NK-92 (cell line): ENCODE results near the gene KCNG1.

Experiments
- DNase-seq: peaks from one replicate; lab custom pipeline; 2025; ENCODE audit not compliant: unreplicated experiment; lab: John Stamatoyannopoulos, UW

KCNG1 gene

DNA sequence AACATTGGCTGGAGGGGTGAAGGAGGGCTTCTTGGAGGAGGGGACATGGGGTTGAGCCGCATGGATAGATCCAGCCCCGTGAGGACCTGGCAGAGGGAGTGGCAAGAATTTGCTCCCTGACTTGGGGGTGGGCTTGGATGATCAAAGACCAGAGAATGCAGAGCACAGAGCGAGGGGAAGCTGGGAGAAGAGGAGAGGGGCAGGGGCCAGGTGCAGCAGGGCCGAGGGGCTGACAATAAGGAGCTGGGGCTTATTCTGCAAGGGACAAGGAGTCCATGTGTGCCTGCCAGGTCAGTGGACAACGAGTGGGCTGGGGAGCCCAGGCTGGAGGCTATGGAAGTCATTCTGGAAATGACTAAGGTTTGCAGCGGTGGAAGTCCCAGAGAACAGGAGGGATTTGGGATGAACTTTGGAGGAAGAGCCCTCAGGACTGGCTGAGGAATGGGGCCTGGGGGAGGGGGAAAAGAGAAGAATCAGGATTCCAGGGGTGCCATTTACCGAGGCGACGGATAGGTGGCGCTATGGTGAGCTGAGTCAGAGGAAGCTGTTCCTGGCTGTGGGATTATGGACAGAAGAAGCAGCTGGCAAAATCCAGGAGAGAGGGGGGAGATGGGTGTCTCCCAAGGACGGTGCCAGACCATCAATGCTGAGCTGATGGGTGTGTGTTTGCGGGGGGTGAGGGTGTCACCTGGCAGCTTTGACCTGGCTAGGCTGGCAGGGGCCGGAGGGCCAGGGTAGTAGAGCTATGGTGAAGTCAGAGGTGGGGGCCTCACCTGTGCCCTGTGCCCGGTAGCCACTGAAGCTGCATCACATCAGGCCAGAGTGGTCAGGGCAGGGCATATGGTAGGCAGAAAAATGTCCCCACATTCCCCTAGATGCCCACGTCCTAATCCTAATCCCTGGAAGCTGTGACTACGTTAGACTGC is 7.8 kb downstream of the KCNG1 start:
- no peak for DNase-seq

DNA sequence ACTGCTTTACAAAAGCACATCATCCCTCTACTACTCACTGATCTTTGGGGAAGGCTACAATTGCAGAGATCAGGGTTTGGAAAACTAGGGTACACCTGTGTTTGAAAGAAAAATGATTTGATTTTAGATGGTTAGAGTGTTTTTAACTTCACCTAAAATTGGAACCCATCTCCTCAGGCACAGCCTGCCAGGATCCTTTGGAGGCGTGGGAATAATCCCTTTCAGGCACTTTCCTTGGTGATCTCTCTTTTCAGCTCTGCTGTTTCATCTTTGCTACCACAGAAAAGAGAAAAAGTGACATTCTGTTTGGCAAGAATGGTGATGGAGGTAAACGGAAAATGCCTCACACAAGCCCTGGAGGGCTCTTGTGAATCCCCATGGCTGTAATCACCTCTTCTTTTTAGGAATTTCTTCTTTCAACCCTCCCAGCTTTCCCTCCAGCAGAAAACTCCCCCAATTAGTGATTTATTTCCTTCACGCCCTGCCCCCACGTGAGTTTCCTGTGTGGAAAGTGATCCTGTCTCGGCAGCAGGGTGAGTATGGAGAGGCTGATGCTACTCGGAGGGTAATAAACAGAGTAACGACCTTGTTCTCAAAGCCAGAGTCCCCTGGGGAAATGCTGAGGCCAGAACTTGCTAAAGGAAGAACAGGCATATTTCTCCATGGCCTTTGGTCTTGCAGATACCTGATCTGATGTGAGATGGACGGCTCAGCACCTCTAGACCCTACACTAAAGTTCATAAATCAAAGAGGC is 9.2 kb downstream of the KCNG1 start:
- no peak for DNase-seq

DNA sequence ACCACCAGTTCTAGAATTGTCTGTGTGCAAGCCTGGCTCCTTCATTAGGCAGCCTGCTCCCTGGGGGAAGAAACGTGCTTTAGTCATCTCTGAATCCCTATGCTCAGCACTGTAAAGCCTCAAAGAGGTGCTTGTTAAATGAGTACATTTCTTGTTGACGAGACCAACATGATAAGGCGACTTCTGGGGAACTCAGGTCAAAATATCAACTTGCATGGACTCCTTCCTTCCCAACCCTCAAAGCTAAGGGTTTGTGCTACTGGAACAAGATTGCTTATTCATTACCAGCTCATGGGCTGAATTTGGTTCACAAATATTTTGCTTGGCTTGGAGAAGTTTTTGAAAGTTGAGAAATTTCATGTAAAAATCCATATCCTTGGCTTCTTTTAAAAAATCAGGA is 10.6 kb downstream of the KCNG1 start:
- no peak for DNase-seq

DNA sequence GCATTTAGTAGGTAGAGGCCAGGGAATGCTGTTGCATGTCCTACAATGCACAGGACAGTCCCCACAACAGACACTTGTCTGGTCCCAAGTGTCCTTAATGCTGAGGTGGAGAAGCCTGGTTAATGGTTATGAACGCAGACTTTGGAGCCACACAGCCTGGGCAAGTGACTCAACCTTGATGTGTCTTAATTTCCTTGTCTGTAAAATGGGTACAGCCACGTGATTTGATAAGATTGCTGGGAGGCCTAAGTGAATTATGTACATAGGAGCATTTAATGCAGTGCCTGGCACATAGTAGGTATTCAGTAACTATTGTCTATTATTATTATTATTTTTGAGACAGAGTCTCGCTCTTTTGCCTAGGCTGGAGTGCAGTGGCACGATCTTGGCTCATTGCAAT is 11.4 kb downstream of the KCNG1 start:
- no peak for DNase-seq

DNA sequence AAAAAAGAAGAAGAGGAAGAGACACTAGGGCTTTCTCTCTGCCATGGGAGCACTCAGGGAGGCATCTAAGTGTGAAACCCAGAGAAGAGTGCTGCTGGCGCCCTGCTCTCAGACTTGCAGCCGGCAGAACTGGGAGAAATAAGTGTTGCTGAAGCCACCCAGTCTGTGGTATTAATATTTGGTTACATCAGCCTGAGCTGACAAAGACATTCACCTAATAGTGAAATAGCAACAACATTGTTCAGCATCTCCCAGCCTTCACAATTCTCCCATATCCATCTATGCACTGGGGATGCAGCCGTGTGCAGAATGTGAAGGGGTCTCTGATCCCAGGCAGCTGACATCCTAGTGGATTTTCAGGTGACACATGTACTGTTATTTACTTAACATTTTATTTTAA is 12.0 kb downstream of the KCNG1 start:
- DNase-seq = no peak

DNA sequence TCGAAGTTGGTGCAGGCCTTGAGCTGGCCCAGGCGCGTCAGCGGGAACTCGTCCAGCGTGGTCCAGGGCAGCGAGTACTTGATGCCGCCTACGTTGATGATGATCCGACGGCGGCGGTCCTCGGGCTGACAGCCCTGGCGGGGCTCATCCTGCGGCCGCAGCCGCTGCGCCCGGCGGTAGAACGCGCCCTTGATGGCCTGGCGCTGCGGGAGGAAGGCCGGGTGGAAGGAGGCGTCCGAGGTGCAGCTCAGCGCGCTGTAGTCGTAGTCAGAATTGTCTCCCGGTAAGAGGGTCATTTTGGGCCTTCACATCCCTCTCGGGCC is 12.9 kb downstream of the KCNG1 start:
- no peak for DNase-seq

DNA sequence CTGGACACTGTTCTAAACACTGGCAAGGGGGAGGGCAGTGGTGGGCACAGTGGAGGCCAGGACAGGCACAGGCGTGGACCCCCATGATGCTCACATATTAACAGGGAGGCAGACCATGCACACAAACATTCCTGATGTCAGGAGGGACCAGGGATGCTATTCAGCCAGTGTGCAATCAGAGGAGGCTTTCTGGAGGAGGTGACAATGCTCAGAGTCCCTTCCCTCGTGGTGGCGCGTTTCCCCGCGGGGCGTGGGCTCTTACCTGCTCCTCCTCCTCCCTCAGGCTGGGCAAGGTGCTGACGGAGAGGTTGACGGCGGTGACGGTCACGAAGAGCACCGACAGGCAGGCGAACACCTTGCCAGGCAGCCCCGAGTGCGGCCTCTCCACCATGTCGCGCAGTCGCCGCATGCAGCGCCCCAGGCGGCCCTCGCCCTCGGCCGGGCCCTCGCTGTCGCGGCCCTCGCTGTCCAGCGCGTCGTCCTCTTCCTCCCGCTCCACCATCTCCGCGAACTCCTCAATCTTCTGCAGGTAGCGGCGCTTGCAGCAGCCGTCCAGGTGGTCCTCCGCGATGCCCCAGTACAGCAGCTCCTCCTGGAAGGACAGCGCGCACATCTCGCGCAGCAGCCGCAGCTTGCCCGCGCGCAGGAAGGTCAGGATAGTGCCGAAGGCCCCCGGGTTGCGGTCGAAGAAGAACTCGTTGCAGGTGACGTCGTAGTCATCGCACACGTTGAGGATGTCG is 13.4 kb downstream of the KCNG1 start:
- no peak for DNase-seq

DNA sequence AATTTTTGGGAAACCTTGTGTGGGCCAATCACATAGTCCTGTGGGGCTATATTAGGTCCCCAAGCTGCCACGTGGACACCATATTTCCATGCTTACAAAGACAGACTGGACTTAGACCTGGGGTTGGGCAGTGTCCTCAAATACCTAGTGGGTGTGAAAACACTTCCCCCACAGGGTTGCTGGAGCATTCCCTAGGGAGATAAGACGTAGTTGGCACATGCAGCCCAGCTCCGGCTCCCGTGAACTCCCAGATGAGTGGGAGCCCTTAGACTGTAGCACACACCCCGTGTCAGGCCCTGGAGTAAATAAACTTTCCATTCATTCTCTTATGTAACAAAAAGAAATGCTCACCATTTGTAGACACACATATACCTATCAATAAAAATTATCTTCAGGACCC is 14.2 kb downstream of the KCNG1 start:
- no peak for DNase-seq

DNA sequence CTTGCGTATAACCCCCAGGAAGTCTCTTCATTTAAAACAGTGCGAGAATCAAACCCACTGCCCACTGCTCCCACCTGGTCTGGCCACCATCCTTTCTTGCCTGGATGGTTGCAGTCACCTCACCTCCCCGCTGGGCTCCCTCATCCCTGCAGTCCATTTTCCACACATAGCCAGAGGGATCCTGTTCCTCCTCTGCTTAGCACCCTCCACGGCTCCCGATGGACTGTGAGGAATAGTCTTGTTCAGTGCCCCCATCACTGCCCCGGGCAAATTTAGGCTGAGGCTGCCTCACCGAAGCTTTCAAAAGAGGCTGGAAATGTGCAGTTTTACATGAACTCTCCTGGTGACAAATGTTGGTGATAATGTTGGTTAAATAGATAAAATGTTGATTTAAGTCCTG is 17.7 kb downstream of the KCNG1 start:
- no peak for DNase-seq

DNA sequence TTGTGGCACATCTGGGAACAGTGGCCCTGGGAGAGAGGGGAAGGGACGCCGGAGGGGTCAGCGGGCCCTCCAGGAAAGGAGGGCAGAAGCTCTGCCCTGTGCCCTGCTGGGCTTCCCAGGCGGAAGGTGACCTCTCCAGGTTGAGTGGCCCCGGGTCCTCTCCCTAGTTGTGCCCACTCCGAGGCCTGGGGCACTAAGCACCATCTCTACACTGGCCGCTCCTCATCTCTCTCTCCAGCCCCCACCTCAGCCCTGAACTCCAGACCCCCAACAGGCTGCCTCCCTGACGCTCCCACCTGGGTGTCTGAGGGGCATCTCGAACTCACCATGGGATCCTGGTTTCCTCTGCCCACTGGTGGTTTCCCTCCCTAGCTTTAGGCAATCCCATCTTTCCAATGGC is 18.1 kb downstream of the KCNG1 start:
- no peak for DNase-seq

DNA sequence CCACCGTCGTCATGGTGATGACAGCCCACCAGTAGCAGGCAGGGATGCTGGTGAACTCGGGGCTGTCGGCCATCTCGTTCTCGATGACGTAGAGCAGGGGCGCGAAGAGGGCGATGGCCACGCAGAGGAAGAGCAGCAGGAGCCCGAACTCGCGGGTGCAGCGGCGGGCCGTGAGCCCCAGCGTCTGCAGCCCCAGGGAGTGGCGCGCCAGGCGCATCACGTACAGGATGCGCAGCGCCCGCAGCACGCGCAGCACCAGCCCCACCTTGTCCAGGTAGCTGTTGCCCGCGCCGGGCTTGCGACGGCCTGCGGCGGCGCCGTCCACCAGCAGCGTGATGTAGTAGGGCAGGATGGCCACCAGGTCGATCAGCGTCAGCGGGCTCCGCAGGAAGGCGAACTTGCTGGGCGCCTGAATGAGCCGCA is 18.6 kb downstream of the KCNG1 start:
- no peak for DNase-seq

DNA sequence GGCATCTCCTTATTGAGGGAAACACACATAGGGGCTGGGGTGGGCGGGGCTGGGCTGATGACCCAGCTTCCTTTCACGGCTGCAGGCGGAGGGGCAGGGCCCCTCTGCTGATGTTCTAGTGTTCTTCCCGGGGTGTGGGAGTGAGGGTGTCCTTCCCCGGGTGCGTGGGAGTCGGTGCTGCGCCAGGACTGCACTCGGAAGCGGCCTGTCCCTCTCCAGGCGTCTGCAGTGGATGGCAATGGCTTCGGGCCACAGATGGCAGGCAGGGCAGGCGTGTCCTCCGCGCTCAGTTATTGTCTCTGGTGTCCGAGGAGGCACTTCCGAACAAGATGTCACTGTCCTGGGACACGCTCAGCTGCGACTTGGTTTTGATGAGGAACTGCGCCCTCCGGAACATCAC is 19.2 kb downstream of the KCNG1 start:
- no peak for DNase-seq

DNA sequence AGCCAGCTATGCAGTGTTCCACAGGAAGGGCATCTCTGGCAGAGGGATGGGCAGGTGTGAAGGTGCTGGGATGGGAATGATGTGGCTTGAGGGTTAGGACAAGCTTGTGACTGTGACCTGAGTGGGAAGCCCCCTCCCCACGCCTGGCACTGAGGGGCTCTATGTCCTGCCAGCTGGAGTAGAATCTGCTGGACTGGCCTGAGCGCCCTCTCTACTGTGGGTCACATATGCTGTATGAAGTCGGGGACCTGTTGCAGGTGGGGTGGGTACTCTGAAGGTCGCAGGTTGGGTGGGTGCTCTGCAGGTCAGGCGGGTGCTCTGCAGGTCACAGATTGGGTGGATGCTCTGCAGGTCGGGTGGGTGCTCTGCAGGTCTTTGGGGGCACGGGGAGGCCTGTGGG is 20.3 kb downstream of the KCNG1 start:
- DNase-seq = no peak

DNA sequence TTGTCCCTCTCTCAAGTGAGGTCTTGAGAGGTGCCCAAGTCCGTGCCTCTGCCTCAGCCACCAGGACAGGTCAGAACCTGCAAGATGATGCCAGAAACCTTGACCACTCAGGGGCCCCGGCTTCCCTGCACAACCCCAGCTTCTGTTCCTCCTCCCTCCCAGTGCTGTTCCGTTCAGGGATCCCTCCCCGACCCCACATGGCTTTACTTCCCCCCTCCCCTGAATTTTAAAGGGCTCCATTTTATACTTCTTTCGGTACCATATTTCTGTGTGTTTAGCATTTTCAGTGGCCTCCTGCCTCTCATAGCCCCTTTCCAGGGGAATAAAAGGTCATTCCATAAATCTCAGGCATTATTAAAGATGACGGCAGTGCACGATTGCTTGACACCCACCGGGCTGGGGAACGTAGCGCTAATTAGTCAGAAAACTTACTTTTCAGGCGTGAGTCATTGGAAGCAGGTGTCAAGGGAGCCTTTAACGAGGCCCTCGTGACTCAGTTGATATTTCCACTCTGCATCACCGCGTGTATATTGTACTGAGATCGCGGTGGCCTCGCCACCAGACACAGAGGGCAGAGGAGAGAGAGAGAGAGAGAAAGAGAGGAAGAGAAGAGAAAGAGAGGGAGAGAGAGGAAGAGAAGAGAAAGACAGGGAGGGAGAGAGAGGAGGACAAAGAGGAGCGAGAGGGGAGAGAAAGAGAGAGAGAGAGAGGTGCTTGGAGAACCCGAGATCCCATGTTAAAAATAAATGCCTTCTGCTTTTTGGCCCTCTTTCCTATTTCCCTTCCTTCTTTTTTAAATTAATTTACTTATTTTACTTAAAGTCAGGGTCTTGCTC is 21.3 kb downstream of the KCNG1 start:
- DNase-seq = no peak

DNA sequence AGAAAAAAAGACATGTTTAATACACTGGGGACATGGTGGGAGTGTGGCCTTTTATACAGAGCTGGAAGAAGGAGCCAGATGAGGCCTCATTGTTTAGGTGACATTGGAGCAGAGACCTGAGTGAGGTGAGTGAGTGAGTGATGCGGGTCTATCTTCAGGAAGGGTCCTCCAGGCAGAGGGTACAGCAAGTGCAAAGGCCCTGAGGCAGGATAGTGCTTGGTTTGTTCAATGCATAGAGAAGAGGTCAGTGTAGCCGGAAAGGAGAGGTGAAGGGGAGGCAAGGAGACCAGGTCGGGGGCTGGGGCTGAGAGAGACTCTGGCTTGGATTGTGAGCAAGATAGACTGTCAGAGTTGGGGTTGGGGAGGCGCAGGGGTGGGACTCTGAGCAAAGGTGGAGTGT is 23.6 kb downstream of the KCNG1 start:
- no peak for DNase-seq

DNA sequence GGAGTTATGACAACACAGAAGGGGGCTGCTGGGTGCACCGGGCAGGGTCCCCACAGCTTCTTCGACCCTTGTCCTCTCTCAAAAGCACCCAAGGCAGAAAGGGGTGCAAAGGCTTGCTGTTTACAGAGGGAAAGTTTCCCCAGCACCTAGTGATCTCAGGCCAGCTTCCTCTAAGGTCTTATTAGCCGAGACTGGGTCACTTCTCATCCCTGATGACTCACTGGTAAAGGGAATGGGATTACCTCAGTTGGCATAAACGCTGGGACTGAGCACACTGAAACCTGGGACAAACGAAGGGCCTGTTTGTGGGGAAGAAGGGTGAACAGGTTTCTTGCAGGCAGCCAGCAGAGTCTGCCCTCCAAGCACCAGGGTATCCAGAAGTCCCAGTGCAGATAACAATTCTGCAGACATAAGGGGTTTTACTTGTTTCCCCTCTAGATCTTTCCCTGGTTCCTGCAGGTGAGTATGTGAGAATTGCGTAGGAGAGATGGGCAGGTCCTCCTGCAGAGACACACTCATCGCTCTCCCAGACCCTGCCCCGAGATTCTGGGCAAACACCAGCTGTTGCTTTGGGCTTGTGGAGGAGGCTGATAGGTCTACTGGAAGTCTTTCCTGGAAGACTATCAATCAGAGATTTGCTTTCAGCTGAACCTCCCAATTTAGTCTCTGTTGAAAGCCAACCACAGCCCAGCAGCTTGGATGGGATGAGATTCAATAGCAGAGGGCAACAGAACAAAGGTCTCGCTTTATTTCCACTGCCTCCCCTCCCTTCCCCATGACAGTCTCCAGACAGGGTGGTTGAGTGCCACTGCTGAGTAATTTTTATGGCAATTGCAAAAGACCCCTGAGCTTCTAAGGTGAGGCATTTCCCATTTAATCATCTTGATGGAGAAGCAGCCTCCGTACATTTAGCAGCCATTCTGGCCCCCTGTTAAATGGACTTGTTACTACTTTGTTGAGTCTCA is 25.7 kb downstream of the KCNG1 start:
- no peak for DNase-seq

DNA sequence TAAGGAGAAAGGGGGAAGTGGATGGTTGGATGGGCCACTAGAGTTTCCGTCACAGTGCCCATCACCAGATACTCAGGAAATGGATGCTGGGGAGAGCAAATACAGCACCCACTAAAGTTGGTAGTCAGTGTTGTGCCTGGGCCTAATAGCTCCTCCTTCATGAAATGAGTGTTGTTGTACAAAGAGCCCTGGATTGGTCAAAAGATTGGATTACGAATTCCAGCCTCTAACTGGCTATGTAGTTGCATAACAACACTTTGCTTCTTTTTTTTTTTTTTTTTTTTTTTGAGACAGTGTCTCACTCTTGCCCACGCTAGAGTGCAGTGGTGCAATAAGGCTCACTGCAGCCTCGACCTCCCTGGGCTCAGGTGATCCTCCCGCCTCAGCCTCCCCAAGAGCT is 27.4 kb downstream of the KCNG1 start:
- no peak for DNase-seq

DNA sequence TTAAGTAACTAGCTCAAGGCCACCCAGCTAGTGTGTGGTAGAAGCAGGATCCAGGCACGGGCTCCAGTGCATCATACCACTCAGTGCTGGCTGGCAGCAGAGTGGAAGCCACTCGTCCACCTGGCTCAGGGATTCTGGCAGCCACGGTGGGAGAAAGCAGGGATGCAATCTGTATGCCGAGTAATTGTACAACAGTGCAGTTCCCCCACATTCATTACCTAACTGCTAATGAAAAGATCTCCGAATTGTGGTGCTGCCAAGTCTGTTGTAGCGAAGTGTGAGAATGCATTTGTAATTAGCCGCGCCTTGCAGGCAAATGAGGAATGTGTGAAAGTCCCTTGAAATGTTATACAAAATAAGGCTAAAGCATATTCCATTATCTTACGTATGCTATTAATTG is 29.0 kb downstream of the KCNG1 start:
- no peak for DNase-seq

DNA sequence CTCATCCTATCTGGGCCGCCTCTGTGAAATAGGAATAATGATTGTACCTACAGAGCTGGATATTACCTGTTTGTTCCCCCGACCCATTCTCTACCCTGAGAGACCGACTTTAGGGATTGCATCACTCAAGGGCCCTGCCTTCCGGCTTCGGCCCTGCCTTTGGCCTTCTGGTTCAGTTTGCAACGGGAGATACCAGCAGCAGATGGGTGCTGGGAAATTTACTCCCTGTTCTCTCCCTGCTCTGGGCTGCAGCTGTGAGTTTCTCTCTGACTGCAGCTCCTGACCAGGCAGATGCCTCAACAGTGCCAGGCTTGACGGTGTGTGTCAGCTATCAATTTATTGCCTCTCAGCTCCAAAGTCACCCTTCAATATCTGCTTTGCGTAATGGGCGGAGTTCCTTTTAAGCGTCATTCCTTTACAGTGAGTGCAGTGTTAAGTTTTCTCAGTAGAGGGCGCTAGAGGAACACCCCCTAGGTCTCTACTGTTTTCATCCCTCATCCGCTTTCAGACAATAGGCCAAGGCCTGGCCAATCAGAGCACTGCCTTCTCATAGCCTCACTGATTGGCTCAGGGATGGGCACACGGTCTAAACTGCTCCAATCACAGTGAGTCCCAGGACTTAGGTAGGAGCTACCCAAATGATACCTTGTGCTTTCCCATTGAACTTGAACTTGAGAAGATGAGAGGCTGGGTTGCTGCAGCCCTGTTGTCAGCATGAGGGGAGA is 30.0 kb downstream of the KCNG1 start:
- DNase-seq = no peak
